ENCODE results near the gene VMAC.

DNA sequence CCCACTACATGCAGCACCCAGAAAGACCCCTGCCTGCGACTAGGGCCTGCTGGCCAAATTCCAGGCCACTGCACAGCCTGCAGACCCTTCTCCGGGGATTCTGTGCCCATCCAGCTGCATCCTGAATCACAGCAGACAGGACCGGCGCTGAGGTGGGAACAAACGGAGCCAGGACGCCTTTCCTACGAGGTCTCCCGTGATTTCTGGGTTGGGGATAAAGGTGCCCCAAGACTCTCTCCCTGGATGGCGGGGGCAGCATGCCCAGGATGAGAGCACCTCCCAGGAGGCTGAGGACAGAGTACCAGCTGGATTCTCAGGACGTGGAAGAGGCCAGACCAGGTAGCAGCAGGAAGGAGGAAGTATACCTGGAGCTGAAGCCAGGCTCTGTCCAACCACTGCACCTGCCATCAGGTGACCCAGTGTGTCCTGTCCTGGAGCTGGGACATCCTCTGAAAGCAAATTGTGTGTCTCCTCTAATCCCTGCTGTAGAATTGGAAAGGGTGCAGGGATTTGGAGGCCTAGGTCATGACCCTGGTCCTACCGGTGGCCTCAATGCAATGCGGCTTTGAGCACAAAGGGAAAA lies 31.0 kb upstream of the VMAC start:
- no peak for TF ChIP-seq JUNB (CRISPR knock-in tag; conservative IDR thresholded peaks at IDR 0.05)
- no peak for TF ChIP-seq RAD21 (CRISPR knock-in tag; conservative IDR thresholded peaks at IDR 0.05 in 1 of 2, IDR thresholded peaks at IDR 0.05 in 1 of 2)
- no peak for TF ChIP-seq GATA2 (CRISPR knock-in tag; IDR thresholded peaks at IDR 0.05)
- no peak for TF ChIP-seq SNRNP70 (optimal IDR thresholded peaks at IDR 0.05; ENCODE audit: low read depth, low read length)
- no peak for TF ChIP-seq MCM5 (IDR thresholded peaks at IDR 0.05; ENCODE audit: low read depth)
- TF ChIP-seq ZNF384 (IDR thresholded peaks at IDR 0.05; ENCODE audit: low read depth, low read length), result no peak
- TF ChIP-seq NFRKB (IDR thresholded peaks at IDR 0.05; ENCODE audit: low read depth), result no peak
- TF ChIP-seq CHD2 (IDR thresholded peaks at IDR 0.05; ENCODE audit: low read depth, low read length), result no peak
- no peak for TF ChIP-seq FOXJ3 (CRISPR knock-in tag; IDR thresholded peaks at IDR 0.05)
- no peak for TF ChIP-seq PHB2 (IDR thresholded peaks at IDR 0.05; ENCODE audit: low read depth)
- no peak for TF ChIP-seq POLR2A (conservative IDR thresholded peaks at IDR 0.05)
